Activated naive CD4-positive, alpha-beta T cell treated with anti-CD3 and anti-CD28 coated beads for 36 hours (primary cell): ENCODE data around the gene HOXC10. TPM values are rescaled to one million over a fixed set of nuclear protein-coding genes. Genes with fewer than 3 reads are reported as not detected.

Experiments used
- CTCF ChIA-PET: fragments of 350-600 bp; sonication (Branson Sonifier 250); formaldehyde crosslinking; loops from one replicate; lab custom pipeline; 2021; ENCODE audit warnings: antibody characterized with exemption; lab: Charles Lee
- DNase-seq: peaks from one replicate; pipeline ENCODE4 v3.0.0-alpha.2; 2020
- H3K27ac Mint-ChIP-seq: one replicate; pipeline ENCODE4 v1.8.0; 2021; ENCODE audit warnings: mild to moderate bottlenecking, mixed read lengths
- H3K27me3 Mint-ChIP-seq: one replicate; pipeline ENCODE4 v1.8.0; 2021; ENCODE audit warnings: low read depth, mixed read lengths
- H3K36me3 Mint-ChIP-seq: one replicate; pipeline ENCODE4 v1.8.0; 2021; ENCODE audit warnings: low read depth, mixed read lengths
- H3K4me1 Mint-ChIP-seq: one replicate; pipeline ENCODE4 v1.8.0; 2021; ENCODE audit warnings: low read depth, mixed read lengths
- H3K4me3 Mint-ChIP-seq: one replicate; pipeline ENCODE4 v1.8.0; 2021; ENCODE audit warnings: mild to moderate bottlenecking, moderate library complexity, mixed read lengths
- H3K9me3 Mint-ChIP-seq: one replicate; pipeline ENCODE4 v1.8.0; 2021; ENCODE audit warnings: mixed read lengths
- intact Hi-C: fragments of 100-400 bp; cut with micrococcal nuclease; formaldehyde crosslinking; loops from one replicate; pipeline ENCODE4 v1.15.1; 2023
- total RNA-seq, 2 experiments: library from RNA; stranded (reverse); gene quantifications; one replicate each; pipeline ENCODE4 v1.2.3, GENCODE V29; 2021

Gene HOXC10
- total RNA-seq, 2 experiments from 2014 or later, result not detected

GRCh38 chr12:54014377-54015017 lies 29.6 kb downstream of the HOXC10 start:
- peaks cover 28% of the 10 kb centered on the region for H3K4me1 Mint-ChIP-seq
- peaks cover 75% of the 10 kb centered on the region for H3K27me3 Mint-ChIP-seq
- CTCF ChIA-PET, result no interaction called here
- H3K36me3 Mint-ChIP-seq, result no peaks in the 10 kb centered on the region
- no peak overlapping the region for H3K4me3 Mint-ChIP-seq
- no peak overlapping the region for H3K27ac Mint-ChIP-seq
- DNase-seq, result no peak
- no peaks in the 10 kb centered on the region for H3K9me3 Mint-ChIP-seq
- intact Hi-C loops, result loop anchor here (5.0 kb wide), 1 partner anchor 353 kb away; no protein-coding TSS in a partner anchor

DNA sequence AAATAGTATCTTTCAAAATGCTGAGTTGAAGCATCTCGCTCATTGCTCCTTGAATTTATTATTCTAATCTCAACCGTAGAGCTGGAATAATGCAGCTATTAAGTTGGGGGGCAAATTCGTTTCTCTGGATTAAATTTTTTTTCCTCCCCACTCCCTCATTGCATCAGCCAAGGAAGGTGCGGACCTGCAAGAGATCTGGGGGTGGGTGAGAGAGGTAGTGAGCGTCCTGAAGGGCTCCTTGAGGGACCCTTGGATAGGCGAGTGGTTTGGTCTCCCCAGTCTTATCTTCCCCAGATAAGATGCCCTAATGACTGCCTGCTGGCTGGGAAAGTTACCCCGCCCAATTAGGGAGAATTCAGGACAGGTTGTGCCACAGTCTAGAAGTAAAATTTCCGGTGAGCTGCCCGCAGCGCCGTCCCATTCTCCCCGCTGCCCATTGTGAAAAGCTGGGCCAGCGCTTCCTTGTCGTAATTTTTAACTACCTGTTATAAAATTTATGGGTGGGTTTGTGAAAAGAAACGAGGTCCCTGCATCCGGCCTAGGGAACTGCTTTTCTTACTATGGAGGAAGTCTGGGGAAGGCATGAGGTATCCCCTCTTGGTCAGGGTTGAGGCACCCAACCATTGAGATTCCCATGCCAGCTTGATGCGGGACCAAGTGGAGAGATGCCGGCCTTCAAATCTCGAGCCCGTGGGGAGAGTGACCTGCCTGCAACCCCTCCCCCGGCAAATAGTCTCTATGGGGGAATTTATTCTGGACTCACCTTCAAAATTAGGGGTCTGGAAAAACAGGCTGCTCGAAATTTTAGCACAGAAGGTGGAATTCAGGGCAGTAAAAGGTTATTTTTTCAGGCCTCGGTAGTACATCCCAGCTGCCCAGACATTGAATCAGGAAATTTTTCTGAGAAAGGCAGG lies 30.3 kb downstream of the HOXC10 start:
- no peaks in the 10 kb centered on the region for H3K9me3 Mint-ChIP-seq

GRCh38 chr12:54016051-54016450 lies 31.1 kb downstream of the HOXC10 start:
- Mint-ChIP-seq H3K27me3 (peaks cover 76% of the 10 kb centered on the region), H3K4me1 (peaks cover 27% of the 10 kb centered on the region), H3K9me3 (no peaks in the 10 kb centered on the region), H3K4me3 (no peak overlapping the region), H3K36me3 (no peaks in the 10 kb centered on the region), H3K27ac (no peak overlapping the region)
- CTCF ChIA-PET, result interaction anchor here (0.6 to 2.4 kb wide), 6 partner anchors 11 to 199 kb away, joined by 3 to 12 read pairs (median 5); partner anchors contain the start of gene HOXC5
- DNase-seq, result no peak
- intact Hi-C loops, result loop anchor here (5.0 kb wide), 1 partner anchor 351 kb away; no protein-coding TSS in a partner anchor

More for the DNA sequence above, 30.3 kb downstream of the HOXC10 start:
- H3K4me1 Mint-ChIP-seq, result peaks cover 28% of the 10 kb centered on the region
- no peaks in the 10 kb centered on the region for H3K36me3 Mint-ChIP-seq
- peaks cover 75% of the 10 kb centered on the region for H3K27me3 Mint-ChIP-seq
- CTCF ChIA-PET, result interaction anchor here (0.8 to 1.5 kb wide), 2 partner anchors 17 to 186 kb away, joined by 3 to 9 read pairs; partner anchors contain the start of gene HOXC5
- no peak overlapping the region for H3K27ac Mint-ChIP-seq
- intact Hi-C loops, result loop anchor here (5.0 kb wide), 1 partner anchor 352 kb away; no protein-coding TSS in a partner anchor
- no peak overlapping the region for H3K4me3 Mint-ChIP-seq
- DNase-seq, result no peak

DNA sequence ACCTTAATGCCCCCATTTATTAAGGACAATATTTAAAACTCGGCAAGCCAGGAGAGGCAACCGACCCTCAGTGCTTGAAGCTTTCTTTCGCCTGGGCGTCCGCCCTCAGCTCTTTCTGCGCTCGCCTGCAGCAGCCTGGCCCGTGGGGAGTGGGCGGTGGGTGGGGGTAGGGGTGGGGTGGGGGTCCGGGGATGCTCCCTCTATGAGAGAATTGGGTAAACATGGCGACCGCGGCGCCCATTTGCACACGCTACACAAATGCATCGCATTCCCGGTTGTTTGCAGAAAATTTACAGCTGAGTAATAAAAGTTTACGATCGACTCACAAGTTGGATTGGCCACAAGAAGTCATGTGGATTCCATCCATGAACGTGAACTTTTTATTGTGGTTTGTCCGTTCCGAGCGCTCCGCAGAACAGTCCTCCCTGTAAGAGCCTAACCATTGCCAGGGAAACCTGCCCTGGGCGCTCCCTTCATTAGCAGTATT lies 31.6 kb downstream of the HOXC10 start:
- no peak overlapping the region for H3K4me3 Mint-ChIP-seq
- H3K27ac Mint-ChIP-seq, result no peak overlapping the region

GRCh38 chr12:54017027-54017788 lies 32.3 kb downstream of the HOXC10 start:
- intact Hi-C loops, result loop anchor here (1.0 to 5.0 kb wide), 2 partner anchors 8 to 350 kb away; no protein-coding TSS in a partner anchor
- Mint-ChIP-seq H3K27me3 (peaks cover 77% of the 10 kb centered on the region), H3K4me1 (peaks cover 26% of the 10 kb centered on the region), H3K4me3 (peak overlapping the region; percentile 76), H3K36me3 (no peaks in the 10 kb centered on the region), H3K9me3 (no peaks in the 10 kb centered on the region), H3K27ac (no peak overlapping the region)
- CTCF ChIA-PET, result interaction anchor here (0.6 to 2.4 kb wide), 13 partner anchors 8 to 198 kb away, joined by 3 to 12 read pairs (median 4); partner anchors contain the start of genes HOXC10, HOXC5 and HOXC8
- peak; percentile 19 for DNase-seq

More for the DNA sequence above, 31.6 kb downstream of the HOXC10 start:
- Mint-ChIP-seq H3K4me1 (peaks cover 24% of the 10 kb centered on the region), H3K9me3 (no peaks in the 10 kb centered on the region), H3K36me3 (no peaks in the 10 kb centered on the region), H3K27me3 (peaks cover 75% of the 10 kb centered on the region)
- CTCF ChIA-PET, result interaction anchor here (0.6 to 2.4 kb wide), 6 partner anchors 11 to 199 kb away, joined by 3 to 12 read pairs (median 5); partner anchors contain the start of gene HOXC5
- intact Hi-C loops, result loop anchor here (5.0 kb wide), 1 partner anchor 351 kb away; no protein-coding TSS in a partner anchor
- DNase-seq, result no peak

GRCh38 chr12:54017878-54018467 lies 33.0 kb downstream of the HOXC10 start:
- Mint-ChIP-seq H3K27me3 (peaks cover 78% of the 10 kb centered on the region), H3K4me1 (peaks cover 26% of the 10 kb centered on the region), H3K4me3 (peak overlapping the region; percentile 76), H3K9me3 (no peaks in the 10 kb centered on the region), H3K27ac (no peak overlapping the region), H3K36me3 (no peaks in the 10 kb centered on the region)
- CTCF ChIA-PET, result interaction anchor here (0.7 to 2.4 kb wide), 10 partner anchors 9 to 197 kb away, joined by 3 to 12 read pairs (median 4); partner anchors contain the start of genes HOXC10, HOXC5 and HOXC8
- peak; percentile 79 for DNase-seq
- intact Hi-C loops, result loop anchor here (1.0 to 5.0 kb wide), 2 partner anchors 9 to 349 kb away; no protein-coding TSS in a partner anchor

DNA sequence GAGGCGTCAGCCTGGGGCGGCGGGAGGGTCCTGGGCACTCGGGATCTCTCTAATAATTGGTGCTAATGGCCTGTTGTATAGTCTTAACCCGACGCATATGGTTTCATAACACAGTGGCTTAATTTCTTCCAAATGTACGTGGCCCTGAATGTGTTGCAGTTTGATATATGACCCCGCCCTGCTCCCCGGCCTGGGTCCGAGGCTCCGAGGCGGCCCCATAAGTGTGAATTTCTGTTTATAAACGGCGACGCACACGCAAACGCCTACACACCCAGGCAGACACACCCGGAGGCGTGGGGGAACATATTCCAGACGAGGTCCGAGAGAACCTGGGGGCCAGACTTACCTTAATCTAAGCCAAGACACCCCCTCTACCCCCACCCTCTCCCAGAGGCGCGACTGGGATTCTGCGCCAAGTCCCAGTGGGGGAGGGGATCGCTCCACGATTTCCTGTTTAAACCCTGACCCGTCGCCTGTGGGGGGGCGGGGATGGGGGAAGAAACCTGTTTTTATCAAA lies 33.6 kb downstream of the HOXC10 start:
- no peak for DNase-seq
- H3K4me3 Mint-ChIP-seq, result peak overlapping the region; percentile 76

DNA sequence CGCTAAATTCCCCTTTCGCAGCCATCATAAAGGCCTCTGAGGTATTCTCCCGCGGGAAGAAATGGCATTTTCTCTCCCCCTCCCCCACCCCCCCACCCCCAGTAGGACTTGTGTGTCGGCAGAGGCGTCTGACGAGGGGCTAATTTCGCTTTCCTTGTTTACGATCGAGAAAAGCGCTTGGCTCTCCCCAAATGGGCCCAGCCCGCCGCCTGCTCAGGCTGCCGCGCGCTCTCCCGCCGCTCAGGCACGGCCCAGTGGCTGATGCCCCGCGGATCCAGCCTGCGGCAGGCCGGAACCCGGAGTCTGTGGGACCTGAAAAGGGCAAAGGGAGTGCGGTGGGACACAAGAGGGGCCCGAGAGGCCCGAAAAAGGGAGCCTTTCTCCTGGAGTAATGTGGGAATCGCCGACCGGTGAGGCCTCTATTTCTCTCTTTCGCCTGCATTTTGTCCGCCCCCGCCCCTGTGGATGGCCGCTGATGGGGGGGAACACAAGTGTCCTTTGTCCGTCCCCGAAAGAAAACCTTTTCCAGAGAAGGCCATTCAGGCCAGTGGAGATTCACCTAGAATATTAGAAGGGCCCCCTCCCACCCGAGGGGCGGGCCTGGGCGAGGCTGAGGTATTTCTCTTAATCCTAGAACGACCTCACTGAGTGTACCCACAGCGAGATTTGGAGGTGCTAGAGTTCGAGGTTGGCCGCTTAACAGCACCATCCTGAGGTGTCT lies 34.3 kb downstream of the HOXC10 start:
- no peak overlapping the region for H3K27ac Mint-ChIP-seq
- H3K4me3 Mint-ChIP-seq, result no peak overlapping the region
- H3K4me1 Mint-ChIP-seq, result peaks cover 26% of the 10 kb centered on the region
- CTCF ChIA-PET, result interaction anchor here (0.6 kb wide), 1 partner anchor 13 kb away, joined by 4 read pairs; no protein-coding TSS in a partner anchor
- H3K36me3 Mint-ChIP-seq, result no peaks in the 10 kb centered on the region
- no peaks in the 10 kb centered on the region for H3K9me3 Mint-ChIP-seq
- H3K27me3 Mint-ChIP-seq, result peaks cover 79% of the 10 kb centered on the region
- DNase-seq, result no peak
- intact Hi-C loops, result loop anchor here (5.0 kb wide), 1 partner anchor 348 kb away; no protein-coding TSS in a partner anchor

More for the DNA sequence above, 33.6 kb downstream of the HOXC10 start:
- intact Hi-C loops, result loop anchor here (5.0 kb wide), 1 partner anchor 349 kb away; no protein-coding TSS in a partner anchor
- H3K4me1 Mint-ChIP-seq, result peaks cover 26% of the 10 kb centered on the region
- H3K27me3 Mint-ChIP-seq, result peaks cover 78% of the 10 kb centered on the region
- no peak overlapping the region for H3K27ac Mint-ChIP-seq
- CTCF ChIA-PET, result interaction anchor here (1.2 kb wide), 1 partner anchor 14 kb away, joined by 6 read pairs; the partner anchor contains the start of gene HOXC5
- H3K36me3 Mint-ChIP-seq, result no peaks in the 10 kb centered on the region
- H3K9me3 Mint-ChIP-seq, result no peaks in the 10 kb centered on the region

GRCh38 chr12:54019924-54020590 lies 35.1 kb downstream of the HOXC10 start:
- no peak overlapping the region for H3K4me3 Mint-ChIP-seq
- peaks cover 21% of the 10 kb centered on the region for H3K4me1 Mint-ChIP-seq
- DNase-seq, result no peak
- intact Hi-C loops, result loop anchor here (5.0 kb wide), 1 partner anchor 347 kb away; no protein-coding TSS in a partner anchor
- no peaks in the 10 kb centered on the region for H3K36me3 Mint-ChIP-seq
- H3K9me3 Mint-ChIP-seq, result no peaks in the 10 kb centered on the region
- CTCF ChIA-PET, result interaction anchor here (0.6 kb wide), 1 partner anchor 12 kb away, joined by 4 read pairs; no protein-coding TSS in a partner anchor
- H3K27me3 Mint-ChIP-seq, result peaks cover 75% of the 10 kb centered on the region
- peak overlapping the region; percentile 50 for H3K27ac Mint-ChIP-seq
